Measurements from ENCODE around the gene SLC9A6.

SLC9A6 gene

DNA sequence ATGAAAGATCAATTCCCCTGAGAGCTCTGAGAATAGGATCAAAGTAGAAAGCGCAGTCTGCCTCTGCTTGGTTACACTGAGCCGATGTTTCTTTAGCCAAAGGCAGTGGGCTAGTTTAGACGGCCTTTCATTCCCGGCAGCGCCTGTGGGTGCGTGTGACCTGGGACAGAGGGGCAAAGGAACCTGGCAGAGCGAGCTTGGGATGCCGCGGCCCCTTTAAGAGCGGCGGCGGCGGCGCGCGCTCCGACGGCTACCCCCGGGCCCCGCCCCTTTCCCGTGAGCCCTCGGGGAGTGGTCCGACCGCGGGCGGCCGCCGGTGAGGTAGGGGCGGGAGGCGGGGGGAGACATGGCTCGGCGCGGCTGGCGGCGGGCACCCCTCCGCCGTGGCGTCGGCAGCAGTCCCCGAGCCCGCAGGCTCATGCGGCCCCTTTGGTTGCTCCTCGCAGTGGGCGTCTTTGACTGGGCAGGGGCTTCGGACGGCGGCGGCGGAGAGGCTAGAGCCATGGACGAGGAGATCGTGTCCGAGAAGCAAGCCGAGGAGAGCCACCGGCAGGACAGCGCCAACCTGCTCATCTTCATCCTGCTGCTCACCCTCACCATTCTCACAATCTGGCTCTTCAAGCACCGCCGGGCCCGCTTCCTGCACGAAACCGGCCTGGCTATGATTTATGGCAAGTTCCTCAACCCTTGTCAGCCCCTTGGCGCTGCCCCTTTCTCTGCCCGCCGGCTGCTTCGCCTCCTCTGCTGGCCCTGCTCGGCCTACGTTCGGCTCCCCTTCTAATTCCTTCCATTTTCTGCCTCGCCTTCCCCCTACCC is at the start of gene SLC9A6:
Gene SLC9A6, plus strand, starts transcription at position 279 of the 816 bp plus-strand sequence. Its CDS starts 224 bp downstream, at position 503.
- DNase-seq, result peak; percentile 70 to 71

DNA sequence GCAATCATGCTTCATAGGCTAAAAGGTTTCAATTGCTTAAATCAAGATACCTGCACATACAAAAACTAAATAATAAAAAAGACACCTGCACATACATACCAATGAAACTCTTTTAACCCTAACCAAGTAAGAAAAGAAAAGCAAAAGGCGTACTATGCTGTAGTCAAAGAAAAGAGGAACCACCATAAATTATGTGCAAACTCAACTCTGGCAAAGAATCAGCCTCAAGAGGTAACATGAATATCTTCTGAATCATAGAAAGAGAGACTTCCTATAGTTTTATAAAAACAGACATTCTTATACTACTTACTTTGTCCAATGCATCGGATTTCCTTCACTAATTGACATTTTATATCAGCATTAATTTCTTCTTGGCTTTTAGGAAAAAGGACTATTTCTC is 40.7 kb upstream of the SLC9A6 start:
- no peak for DNase-seq

DNA sequence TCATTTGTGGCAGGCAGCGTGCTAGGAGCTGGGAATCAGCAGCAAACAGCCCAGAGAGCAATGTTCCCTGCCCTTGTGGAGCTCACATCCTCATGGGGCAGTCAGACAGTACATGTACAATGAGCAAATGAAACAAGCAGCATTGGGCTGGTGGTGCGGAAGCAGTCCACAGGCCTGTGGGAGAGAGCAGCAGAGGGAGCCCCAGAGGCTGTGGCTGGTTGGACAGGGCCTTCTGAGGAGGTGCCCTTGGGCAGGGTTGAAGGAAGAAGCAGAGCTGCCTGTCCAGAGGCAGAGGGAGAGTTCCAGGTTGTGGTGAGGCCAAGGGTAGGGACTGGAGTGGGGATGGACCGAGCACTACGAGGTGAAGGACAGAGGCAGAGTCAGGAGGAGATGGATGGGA is 33.9 kb upstream of the SLC9A6 start:
- no peak for DNase-seq

DNA sequence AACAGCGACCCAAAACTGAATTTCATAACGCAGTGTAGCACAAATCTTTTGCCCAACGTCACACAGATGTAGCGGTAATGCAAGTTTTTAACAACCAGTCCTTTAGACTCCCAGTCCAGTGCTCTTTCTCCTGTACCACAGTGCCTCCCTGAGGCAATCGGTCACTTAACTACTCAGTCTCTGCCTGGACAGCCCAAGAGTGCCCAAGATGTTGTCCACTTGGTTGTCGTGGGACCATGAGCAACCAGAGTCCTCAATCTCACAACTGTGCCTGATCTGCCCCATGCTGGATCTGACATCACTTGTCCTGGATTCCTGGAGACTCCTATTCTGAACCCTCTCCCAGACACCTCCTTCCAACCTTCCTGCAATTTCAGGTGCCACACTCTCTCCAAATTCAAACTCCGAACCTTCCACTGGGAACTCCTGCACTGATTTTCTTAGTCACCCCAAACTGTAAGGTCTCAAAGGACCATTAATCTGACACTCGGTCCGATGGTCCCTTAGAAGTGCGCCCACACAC is 12.1 kb upstream of the SLC9A6 start:
- peak in 1 of 2 donors; percentile 7 for DNase-seq

GRCh38 chrX:135973548-135974278 is 11.5 kb upstream of the SLC9A6 start, which contains the start of gene MMGT1:
Gene MMGT1, minus strand, starts transcription at chrX:135973988. Its CDS starts 313 bp downstream, at chrX:135973675.
- DNase-seq, result peak; percentile 82 to 88

DNA sequence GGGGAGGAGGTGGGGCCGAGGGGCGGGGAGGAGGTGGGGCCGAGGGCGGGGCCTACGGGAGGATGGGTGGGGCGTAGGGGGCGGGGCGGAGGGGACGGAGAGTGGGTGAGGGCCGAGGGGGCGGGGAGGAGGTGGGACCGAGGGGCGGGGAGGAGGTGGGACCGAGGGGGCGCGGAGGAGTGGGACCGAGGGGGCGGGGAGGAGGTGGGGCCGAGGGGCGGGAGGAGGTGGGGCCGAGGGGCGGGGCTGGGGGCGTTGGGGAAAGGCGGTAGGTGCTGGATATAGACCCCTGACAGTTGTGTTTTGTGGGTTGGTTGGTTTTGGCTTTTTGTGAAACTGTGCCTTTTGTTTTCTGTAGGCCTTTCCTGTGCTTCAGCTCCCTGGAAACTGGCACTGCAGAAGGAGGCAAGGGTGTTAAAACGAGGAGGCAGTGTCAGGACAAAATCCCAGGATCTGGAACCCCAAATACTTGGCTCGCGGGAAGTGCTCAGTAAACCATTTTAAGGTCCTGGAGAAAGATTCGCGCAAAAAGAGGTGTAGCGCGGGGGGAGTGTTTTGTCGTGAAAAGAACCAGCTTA is 10.9 kb upstream of the SLC9A6 start:
- DNase-seq, result peak; percentile 75 to 77

DNA sequence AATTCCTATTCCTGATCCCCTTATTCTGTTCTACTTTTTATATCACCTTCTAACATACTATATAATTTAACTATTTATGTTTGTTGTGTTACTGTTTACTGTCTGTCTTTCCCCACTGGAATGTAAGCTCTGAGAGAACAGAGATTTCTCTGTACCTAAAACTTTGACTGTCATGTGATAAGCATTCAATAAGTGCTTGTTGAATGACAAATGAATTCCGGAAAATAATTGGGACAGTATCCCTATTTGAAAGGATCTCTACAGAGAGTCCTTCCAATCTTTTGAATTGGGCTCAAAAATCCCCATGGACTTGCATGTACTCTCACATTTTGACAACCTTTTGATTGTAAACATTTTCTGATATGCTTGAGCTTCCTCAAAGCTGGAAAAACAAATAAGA is 9.8 kb upstream of the SLC9A6 start:
- no peak for DNase-seq

DNA sequence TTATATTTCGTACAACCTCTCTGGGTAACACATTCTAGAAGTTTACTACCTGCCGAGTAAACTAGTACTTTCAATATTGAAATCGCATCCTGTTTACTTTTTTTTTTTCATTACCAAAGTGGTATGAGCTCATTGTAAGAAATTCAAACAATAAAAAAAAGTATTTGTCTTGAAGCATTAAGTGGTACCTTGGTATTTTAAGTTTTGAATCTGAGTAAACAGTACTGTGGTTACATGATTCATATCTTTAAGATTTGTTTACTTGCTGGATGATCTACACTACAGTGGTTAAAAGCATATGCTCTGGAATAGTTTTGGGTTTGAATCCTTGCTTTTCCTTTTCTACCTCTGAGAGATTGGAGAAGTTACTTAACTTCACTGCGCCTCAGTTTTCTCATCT is 7.6 kb upstream of the SLC9A6 start:
- no peak for DNase-seq

- DNase-seq, result no peak
Observed at GRCh38 chrX:135981010-135981409, 4.2 kb upstream of the SLC9A6 start.

DNA sequence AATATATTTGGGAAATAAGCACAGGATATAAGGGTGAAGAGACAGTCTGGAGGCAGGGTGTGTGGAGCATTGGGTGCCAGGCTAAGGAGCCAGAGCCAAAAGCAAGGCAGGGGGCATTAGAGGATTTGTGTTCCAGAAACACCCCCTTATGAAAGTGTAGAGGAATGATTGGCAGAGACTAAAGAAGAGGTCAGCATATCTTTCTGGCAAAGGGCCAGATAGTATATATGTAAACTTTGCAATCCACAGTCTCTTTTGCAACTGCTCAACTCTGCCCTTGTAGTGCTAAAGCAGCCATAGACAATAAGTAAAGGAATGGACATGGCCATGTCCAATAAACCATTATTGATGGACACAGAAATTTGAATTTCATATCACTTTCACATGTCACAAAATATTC is 3.6 kb upstream of the SLC9A6 start:
- DNase-seq, result no peak

GRCh38 chrX:135982860-135983259 is 2.4 kb upstream of the SLC9A6 start:
- DNase-seq, result no peak

DNA sequence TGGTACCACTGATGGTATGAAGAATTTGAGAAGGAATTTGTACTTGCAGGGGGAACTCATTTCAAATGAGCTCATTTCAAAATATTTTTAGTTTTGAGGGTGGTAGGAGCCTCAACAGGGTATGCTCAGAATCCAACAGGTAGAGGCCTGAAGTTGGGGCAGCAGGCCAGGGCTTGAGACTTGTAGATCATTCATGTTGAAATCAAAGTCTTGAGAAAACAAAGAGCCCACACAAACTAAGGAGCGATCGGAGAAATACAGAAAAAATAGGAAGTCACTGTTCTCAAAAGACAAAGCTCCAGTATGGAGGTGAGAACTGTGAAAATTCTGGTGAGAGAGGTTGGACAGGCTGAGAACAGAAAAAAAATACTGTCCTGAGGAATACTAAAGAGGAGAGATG is 979 bp upstream of the SLC9A6 start:
- DNase-seq, result no peak

DNA sequence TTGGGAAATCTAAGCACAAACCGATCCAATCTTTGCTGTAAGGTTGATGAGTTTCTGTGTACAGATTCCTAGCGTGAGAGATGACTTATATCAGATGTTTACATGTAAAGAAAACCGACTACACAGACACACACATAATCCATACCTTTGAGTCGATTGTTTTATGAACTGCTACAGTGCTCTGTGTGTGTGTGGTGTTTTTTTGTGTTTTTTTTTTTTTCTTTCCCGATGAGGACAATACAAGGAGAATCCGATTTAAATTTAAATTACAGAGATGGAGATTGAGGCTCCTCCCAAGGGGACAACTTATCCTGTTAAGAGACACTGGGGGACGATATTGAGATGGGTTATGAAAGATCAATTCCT is 461 bp upstream of the SLC9A6 start:
- no peak for DNase-seq

DNA sequence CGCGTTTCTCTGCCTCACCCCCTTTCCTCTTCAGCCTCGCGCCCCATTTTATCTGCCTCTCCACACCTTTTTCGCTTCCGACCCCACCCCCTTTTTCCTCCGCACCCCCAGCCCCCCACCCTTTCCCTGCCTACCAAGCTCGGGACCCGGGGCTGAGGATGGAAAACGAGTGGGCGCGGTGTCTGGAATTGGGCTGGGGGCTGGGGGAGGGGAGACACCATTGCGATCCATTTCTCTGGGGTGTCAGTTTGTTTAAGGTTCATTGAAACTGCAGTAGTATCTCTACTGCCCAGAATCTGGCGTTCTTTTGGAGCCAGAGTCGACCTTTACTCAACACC is 707 bp downstream of the SLC9A6 start:
- no peak for DNase-seq

GRCh38 chrX:135988245-135988644 is 3.0 kb downstream of the SLC9A6 start:
- no peak for DNase-seq

DNA sequence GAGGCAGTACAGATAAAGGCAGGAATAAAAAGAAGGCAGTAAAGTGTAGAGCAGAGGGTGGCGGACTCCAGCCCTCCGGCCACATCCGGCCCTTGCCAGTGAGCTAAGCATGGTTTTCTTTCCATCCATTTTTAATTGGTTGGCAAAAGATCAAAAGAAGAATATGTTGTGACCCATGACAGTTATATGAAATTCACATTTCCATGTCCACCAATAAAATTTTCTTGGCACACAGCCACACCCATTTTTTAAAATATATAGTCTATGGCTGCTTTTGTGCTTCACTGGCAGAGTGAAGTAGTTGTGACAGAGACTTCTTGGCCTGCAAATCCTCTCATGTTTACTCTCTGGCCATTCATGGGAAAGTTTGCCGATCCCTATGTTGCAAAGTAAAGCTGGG is 29.8 kb downstream of the SLC9A6 start:
- DNase-seq, result no peak

DNA sequence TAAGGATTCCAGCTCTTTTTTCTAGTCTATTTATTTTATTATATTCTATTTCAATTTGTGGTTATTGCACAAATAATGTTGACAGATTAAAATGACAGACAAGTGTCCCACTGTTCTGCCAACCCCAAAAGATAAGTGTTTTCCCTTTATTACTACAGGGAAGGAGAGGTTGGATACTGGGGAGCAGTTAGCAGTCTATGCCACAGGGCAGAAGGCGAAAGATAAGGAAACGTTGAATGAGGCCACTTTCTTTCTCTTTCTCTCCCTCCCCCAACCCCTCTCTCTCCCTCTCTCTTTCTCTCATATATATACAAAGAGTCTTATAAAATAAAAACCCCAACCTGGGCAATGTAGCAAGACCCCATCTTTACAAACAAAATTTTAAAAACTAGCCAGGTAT is 31.6 kb downstream of the SLC9A6 start:
- DNase-seq, result no peak

DNA sequence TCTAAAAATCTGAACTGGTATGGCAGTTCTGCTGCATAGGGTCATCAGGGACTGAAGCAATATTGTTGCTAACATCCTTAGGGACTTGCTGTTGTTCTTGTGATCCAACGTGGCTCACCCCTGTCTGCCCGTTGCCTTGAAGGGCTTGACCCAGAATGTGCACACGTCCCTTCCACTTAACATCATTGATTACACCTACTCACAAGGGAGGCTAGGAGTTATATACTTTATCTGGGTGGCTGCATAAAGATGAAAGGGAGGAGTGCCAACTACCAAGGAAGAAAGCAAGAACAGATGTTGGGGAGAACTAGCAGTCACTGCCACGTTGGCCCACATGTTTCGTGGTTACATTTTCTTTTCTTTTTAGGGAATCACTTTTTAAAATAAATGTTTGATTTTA is 34.0 kb downstream of the SLC9A6 start:
- DNase-seq, result no peak

- no peak for DNase-seq
Observed at GRCh38 chrX:136021160-136021559, 35.9 kb downstream of the SLC9A6 start.

DNA sequence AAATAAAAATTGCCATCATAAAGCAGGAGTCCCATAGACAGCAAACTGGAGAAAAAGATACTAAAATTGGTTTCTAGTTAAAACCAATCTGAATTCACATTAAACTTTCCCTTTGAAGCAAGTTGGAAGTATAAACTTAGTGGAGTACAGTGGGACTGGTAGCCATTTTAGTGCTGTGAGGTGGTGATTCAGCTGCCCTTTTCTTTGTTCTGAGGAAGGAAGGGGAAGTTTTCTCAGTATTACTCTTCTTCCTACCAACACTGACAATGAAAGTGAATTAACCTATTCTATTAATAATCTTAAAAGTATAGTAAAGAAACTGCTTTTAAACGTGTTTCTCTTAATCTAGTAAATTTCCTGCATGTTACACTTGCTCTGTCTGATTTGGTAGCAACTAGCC is 36.7 kb downstream of the SLC9A6 start:
- DNase-seq, result no peak

DNA sequence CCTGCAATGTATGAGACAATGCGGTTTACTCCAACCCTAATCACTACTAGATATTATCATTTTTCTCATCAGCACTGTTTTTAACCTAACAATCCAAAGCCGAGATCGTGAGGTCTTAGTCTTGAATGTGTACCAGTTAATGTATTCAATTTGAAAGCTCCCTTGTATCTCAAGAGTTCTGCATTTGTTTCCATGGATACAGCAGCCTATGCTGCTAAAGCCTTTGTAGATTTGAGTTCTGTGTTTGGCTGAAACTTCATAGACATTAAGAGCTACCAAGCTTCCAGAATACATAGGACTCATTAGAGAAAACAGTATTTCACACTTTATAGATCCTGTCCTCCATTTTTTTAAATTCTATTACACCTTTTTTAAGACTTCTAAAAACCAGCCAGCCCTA is 39.9 kb downstream of the SLC9A6 start:
- no peak for DNase-seq

GRCh38 chrX:136028383-136028984 is 43.2 kb downstream of the SLC9A6 start:
- DNase-seq, result peak in 1 of 2 donors; percentile 55

DNA sequence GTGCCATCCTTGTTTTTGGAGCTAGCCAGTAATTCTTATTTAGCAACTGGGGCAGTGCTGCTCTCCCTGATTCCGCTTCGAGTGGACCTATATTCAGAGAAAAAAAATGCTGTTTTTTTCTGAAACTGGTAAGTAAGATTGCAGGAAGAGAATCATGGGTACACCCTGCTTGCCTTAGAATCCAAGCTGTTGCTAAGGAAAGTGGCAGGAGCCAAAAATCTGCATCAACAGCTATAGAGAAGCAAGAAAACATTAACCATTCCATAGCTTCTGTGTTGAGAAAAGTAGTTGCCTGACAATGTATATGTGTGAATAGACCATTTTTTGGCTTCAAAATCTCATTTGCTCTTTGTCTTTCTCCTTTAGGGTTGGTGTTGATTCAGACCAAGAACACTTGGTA is 44.5 kb downstream of the SLC9A6 start:
- no peak for DNase-seq
